ENCODE measurements around the gene EFNA4.
"Not testable (repeated sequence)": the region's sequence is repeated elsewhere in the genome, so short reads cannot be mapped to it uniquely, and the experiment has no call there.

Gene EFNA4

DNA sequence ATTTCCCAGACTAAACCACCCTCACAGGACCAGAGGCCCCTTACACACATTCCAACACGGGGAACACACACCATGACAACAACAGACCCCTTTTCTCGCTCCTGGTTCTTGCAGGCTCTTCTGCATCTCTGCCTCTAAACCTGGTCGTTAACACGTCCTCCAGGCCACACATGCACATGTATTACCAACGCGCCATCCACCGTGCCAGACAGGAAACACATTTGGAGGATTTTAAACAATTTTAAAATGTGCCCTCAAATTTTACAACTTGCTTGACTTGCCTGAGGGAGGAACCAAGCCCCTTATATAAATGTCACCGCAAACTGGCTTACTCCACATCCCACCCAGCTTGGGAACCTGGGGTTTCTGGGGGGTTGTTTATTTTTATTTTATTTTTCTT is 47.3 kb downstream of the EFNA4 start:
- H3K9me3 ChIP-seq (ENCODE audit: control insufficient read depth, insufficient read depth, low read length): no peaks in the 10 kb centered on the region
- H3K4me1 ChIP-seq (ENCODE audit: insufficient read depth, low read length): 0 out of 2 replicates have a peak, but pooled peaks cover 3% of the 10 kb centered on the region
- H3K36me3 ChIP-seq (ENCODE audit: insufficient read depth, low read length): no peaks in the 10 kb centered on the region
- no peak overlapping the region for H3K9ac ChIP-seq (ENCODE audit: low read depth, low read length)

DNA sequence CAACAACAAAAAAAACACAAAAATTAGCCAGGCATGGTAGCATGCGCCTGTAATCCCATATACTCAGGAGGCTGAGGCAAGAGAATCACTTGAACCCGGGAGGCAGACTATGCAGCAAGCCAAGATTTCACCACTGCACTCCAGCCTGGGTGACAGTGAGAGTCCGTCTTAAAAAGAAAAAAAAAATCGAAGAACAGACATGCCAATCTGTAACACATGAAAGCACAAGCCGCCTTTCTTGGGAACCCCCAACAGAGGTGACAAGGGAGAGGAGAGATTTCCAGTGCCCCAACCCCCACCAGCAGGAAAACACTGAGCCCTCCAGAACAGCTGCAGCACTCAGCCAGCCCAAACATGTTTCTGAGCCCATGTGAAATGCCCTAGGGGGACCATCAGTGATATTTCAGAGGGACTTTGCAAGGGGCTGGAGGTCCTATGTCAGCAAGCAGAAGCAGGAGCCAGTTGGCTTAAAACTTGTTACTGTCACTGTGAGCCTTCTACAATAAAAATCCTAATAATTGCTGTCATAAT is 50.0 kb downstream of the EFNA4 start:
- no peaks in the 10 kb centered on the region for H3K36me3 ChIP-seq (ENCODE audit: insufficient read depth, low read length)
- no peak overlapping the region for H3K9ac ChIP-seq (ENCODE audit: low read depth, low read length)
- H3K9me3 ChIP-seq (ENCODE audit: control insufficient read depth, insufficient read depth, low read length): no peaks in the 10 kb centered on the region
- H3K4me1 ChIP-seq (ENCODE audit: insufficient read depth, low read length): 0 out of 2 replicates have a peak, but pooled peaks cover 3% of the 10 kb centered on the region

DNA sequence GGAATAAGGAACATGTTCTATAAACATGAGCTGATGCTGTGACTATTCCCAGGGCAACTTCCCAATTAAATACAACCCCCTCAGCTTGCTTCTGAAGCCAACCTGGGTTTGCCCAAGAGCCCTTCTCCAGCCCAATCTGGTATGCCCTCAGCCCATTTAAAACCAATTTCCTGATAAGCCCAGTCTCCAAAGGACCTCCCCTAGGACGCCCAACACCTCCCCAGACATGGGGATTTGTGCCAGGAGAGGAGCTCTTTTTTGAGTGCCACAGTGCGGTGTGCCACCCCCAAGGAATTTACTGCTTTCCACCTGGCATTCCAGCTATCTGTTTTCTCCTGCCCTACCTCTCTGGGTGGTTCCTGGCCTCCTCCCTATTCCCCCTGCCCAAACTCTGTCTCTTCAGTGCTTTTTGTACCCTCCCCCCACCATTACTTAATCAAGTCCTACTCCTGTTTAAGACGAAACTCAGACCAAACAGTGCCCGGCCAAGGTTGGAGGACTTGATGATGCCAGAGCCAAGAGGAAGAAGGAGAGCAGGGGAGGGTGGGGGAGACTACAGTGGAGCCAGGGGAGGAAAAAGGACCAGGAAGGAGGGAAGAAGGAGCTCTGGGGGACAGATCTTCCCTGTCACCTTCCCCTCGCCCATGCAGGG is 52.7 kb downstream of the EFNA4 start:
- Histone ChIP-seq H3K36me3 (ENCODE audit: insufficient read depth, low read length) (no peaks in the 10 kb centered on the region), H3K4me1 (ENCODE audit: insufficient read depth, low read length) (0 out of 2 replicates have a peak, but pooled peaks cover 3% of the 10 kb centered on the region), H3K9ac (ENCODE audit: low read depth, low read length) (no peak overlapping the region), H3K9me3 (ENCODE audit: control insufficient read depth, insufficient read depth, low read length) (no peaks in the 10 kb centered on the region)

DNA sequence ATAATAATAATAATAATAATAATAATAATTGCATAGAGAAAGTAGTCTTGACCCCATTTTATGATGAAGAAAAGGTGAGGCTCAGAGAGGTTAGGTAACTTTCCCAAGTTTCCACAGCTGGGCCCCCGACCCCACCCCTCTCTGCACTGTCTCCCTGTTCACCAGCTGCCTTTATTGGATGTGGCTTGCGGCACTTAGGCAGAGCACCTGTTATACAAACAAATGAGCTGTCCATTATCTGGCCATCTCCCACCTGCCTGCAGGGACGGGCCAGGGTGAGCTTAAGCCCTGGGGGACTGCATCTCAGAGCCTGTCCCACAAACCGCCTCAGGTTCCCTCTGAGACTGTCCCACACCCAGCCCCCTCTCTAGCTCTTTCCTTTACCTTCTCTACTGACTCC is 54.1 kb downstream of the EFNA4 start:
- Histone ChIP-seq H3K9me3 (ENCODE audit: control insufficient read depth, insufficient read depth, low read length) (no peaks in the 10 kb centered on the region), H3K9ac (ENCODE audit: low read depth, low read length) (no peak overlapping the region), H3K4me1 (ENCODE audit: insufficient read depth, low read length) (0 out of 2 replicates have a peak, but pooled peaks cover 3% of the 10 kb centered on the region), H3K36me3 (ENCODE audit: insufficient read depth, low read length) (no peaks in the 10 kb centered on the region)

DNA sequence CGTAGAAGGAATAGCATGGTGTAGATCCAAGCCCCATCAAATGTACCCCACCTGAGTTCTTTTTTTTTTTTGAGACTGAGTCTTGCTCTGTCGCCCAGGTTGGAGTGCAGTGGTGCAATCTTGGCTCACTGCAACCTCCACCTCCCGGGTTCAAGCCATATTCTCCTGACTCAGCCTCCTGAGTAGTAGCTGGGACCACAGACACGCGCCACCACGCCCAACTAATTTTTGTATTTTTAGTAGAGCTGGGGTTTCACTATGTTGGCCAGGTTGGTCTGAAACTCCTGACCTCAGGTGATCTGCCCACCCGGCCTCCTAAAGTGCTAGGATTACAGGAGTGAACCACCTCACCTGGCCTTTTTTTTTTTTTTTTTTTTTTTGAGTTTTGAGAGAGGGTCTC is 54.5 kb downstream of the EFNA4 start:
- H3K9ac ChIP-seq (ENCODE audit: low read depth, low read length); H3K4me1 ChIP-seq (ENCODE audit: insufficient read depth, low read length); H3K36me3 ChIP-seq (ENCODE audit: insufficient read depth, low read length); H3K9me3 ChIP-seq (ENCODE audit: control insufficient read depth, insufficient read depth, low read length): not testable (repeated sequence)
